ES-I3 (cell line): ENCODE measurements around the gene FCHSD2.
"Not testable (repeated sequence)": the region's sequence is repeated elsewhere in the genome, so short reads cannot be mapped to it uniquely, and the experiment has no call there.

ENCODE experiments used
- H3K36me3 ChIP-seq: 2 replicates; pipeline ENCODE4 v1.6.1; 2013; ENCODE audit warnings: mild to moderate bottlenecking, low read length, control low read depth, moderate library complexity; ENCODE audit not compliant: insufficient read depth
- H3K4me1 ChIP-seq: 2 replicates; pipeline ENCODE4 v1.6.1; 2013; ENCODE audit warnings: mild to moderate bottlenecking, control low read depth, low read length; ENCODE audit not compliant: insufficient read depth
- H3K9ac ChIP-seq: 2 replicates; pipeline ENCODE4 v1.6.1; 2013; ENCODE audit warnings: low read depth, mild to moderate bottlenecking, low read length, moderate library complexity
- H3K9me3 ChIP-seq: 2 replicates; pipeline ENCODE4 v1.6.1; 2013; ENCODE audit warnings: mild to moderate bottlenecking, low read length, moderate library complexity; ENCODE audit not compliant: control insufficient read depth, insufficient read depth

Gene FCHSD2

GRCh38 chr11:72871119-72871518 is 271.0 kb downstream of the FCHSD2 start:
- peaks cover 5% of the 10 kb centered on the region; the same call in 1 of the 2 replicates for H3K4me1 ChIP-seq
- H3K36me3 ChIP-seq, result no peaks in the 10 kb centered on the region
- no peak overlapping the region for H3K9ac ChIP-seq
- H3K9me3 ChIP-seq, result no peaks in the 10 kb centered on the region

- Histone ChIP-seq H3K9ac (no peak overlapping the region), H3K36me3 (no peaks in the 10 kb centered on the region), H3K4me1 (peaks cover 5% of the 10 kb centered on the region; the same call in 1 of the 2 replicates), H3K9me3 (no peaks in the 10 kb centered on the region)
These were observed 272.3 kb downstream of the FCHSD2 start for GRCh38 chr11:72869831-72870230.

- Histone ChIP-seq H3K9ac (no peak overlapping the region), H3K9me3 (no peaks in the 10 kb centered on the region), H3K4me1 (peaks cover 5% of the 10 kb centered on the region; the same call in 1 of the 2 replicates), H3K36me3 (no peaks in the 10 kb centered on the region)
These were observed 274.1 kb downstream of the FCHSD2 start for GRCh38 chr11:72867970-72868369.

- no peaks in the 10 kb centered on the region for H3K36me3 ChIP-seq
- H3K4me1 ChIP-seq, result no peaks in the 10 kb centered on the region
- no peaks in the 10 kb centered on the region for H3K9me3 ChIP-seq
- H3K9ac ChIP-seq, result no peak overlapping the region
These were observed 277.1 kb downstream of the FCHSD2 start for GRCh38 chr11:72864702-72865655.

GRCh38 chr11:72863916-72864315 is 278.2 kb downstream of the FCHSD2 start:
- no peaks in the 10 kb centered on the region for H3K4me1 ChIP-seq
- H3K36me3 ChIP-seq, result no peaks in the 10 kb centered on the region
- H3K9ac ChIP-seq, result no peak overlapping the region
- no peaks in the 10 kb centered on the region for H3K9me3 ChIP-seq

- Histone ChIP-seq H3K9me3 (no peaks in the 10 kb centered on the region), H3K4me1 (no peaks in the 10 kb centered on the region), H3K36me3 (no peaks in the 10 kb centered on the region), H3K9ac (no peak overlapping the region)
These were observed 279.0 kb downstream of the FCHSD2 start for GRCh38 chr11:72863091-72863490.

GRCh38 chr11:72860592-72860991 is 281.5 kb downstream of the FCHSD2 start:
- H3K4me1 ChIP-seq, result no peaks in the 10 kb centered on the region
- H3K9ac ChIP-seq, result no peak overlapping the region
- no peaks in the 10 kb centered on the region for H3K9me3 ChIP-seq
- no peaks in the 10 kb centered on the region for H3K36me3 ChIP-seq

GRCh38 chr11:72860010-72860409 is 282.1 kb downstream of the FCHSD2 start:
- Histone ChIP-seq H3K9me3 (no peaks in the 10 kb centered on the region), H3K4me1 (no peaks in the 10 kb centered on the region), H3K9ac (no peak overlapping the region), H3K36me3 (no peaks in the 10 kb centered on the region)

GRCh38 chr11:72859126-72859525 is 283.0 kb downstream of the FCHSD2 start:
- H3K9ac ChIP-seq, result no peak overlapping the region
- no peaks in the 10 kb centered on the region for H3K4me1 ChIP-seq
- no peaks in the 10 kb centered on the region for H3K36me3 ChIP-seq
- H3K9me3 ChIP-seq, result no peaks in the 10 kb centered on the region

GRCh38 chr11:72858267-72858666 is 283.9 kb downstream of the FCHSD2 start:
- H3K4me1 ChIP-seq, H3K9ac ChIP-seq: not testable (repeated sequence)

GRCh38 chr11:72856551-72857345 is 285.4 kb downstream of the FCHSD2 start:
- no peak overlapping the region for H3K9ac ChIP-seq
- no peaks in the 10 kb centered on the region for H3K9me3 ChIP-seq
- no peaks in the 10 kb centered on the region for H3K36me3 ChIP-seq
- H3K4me1 ChIP-seq, result no peaks in the 10 kb centered on the region

More at GRCh38 chr11:72858267-72858666, 283.9 kb downstream of the FCHSD2 start:
- not testable (repeated sequence) for H3K9me3 ChIP-seq, H3K36me3 ChIP-seq

GRCh38 chr11:72856065-72856464 is 286.1 kb downstream of the FCHSD2 start:
- no peaks in the 10 kb centered on the region for H3K9me3 ChIP-seq
- H3K4me1 ChIP-seq, result no peaks in the 10 kb centered on the region
- H3K9ac ChIP-seq, result no peak overlapping the region
- no peaks in the 10 kb centered on the region for H3K36me3 ChIP-seq

- Histone ChIP-seq H3K9me3 (no peaks in the 10 kb centered on the region), H3K4me1 (no peaks in the 10 kb centered on the region), H3K9ac (no peak overlapping the region), H3K36me3 (no peaks in the 10 kb centered on the region)
These were observed 290.4 kb downstream of the FCHSD2 start for GRCh38 chr11:72851726-72852125.

GRCh38 chr11:72850832-72851231 is 291.3 kb downstream of the FCHSD2 start:
- no peak overlapping the region for H3K9ac ChIP-seq
- no peaks in the 10 kb centered on the region for H3K9me3 ChIP-seq
- H3K4me1 ChIP-seq, result no peaks in the 10 kb centered on the region
- no peaks in the 10 kb centered on the region for H3K36me3 ChIP-seq
